ENCODE data around the gene NCKAP5. TPM values are rescaled to one million over a fixed set of nuclear protein-coding genes. Genes with fewer than 3 reads are reported as not detected.

The NCKAP5 gene
- total and polyA plus RNA-seq, 7 experiments from 2014 or later = 0.12 TPM; not detected in 6

- Mint-ChIP-seq H3K4me1 (no peaks in the 10 kb centered on the region), H3K9me3 (peaks cover 0 to 11% (median 4%) of the 10 kb centered on the region in 11 donors), H3K36me3 (no peaks in the 10 kb centered on the region), H3K27ac (no peak overlapping the region), H3K27me3 (no peaks in the 10 kb centered on the region), H3K4me3 (no peak overlapping the region)
- no peak for DNase-seq
- ATAC-seq = no peak
- H3K4me3 ChIP-seq (ENCODE audit: low read length) = no peak overlapping the region
- no peaks in the 10 kb centered on the region for H3K4me1 ChIP-seq (ENCODE audit: control insufficient read depth in 2 of 2, insufficient read depth in 2 of 2, low read length in 2 of 2)
- no peaks in the 10 kb centered on the region for H3K9me3 ChIP-seq (ENCODE audit: control insufficient read depth in 2 of 3, low read length in 3 of 3)
- H3K27ac ChIP-seq (ENCODE audit: low read depth, low read length) = no peak overlapping the region
- intact Hi-C loops (cut with micrococcal nuclease) = no loop called here
- no peaks in the 10 kb centered on the region for H3K27me3 ChIP-seq (ENCODE audit: control insufficient read depth in 2 of 2, insufficient read depth in 2 of 2, low read length in 2 of 2)
- CTCF ChIA-PET = no interaction called here
- no peaks in the 10 kb centered on the region for H3K36me3 ChIP-seq (ENCODE audit: control insufficient read depth in 2 of 3, insufficient read depth in 3 of 3, low read length in 3 of 3)
- POLR2A ChIA-PET = no interaction called here
Measured at GRCh38 chr2:132697556-132698205, 870.6 kb downstream of the NCKAP5 start.

DNA sequence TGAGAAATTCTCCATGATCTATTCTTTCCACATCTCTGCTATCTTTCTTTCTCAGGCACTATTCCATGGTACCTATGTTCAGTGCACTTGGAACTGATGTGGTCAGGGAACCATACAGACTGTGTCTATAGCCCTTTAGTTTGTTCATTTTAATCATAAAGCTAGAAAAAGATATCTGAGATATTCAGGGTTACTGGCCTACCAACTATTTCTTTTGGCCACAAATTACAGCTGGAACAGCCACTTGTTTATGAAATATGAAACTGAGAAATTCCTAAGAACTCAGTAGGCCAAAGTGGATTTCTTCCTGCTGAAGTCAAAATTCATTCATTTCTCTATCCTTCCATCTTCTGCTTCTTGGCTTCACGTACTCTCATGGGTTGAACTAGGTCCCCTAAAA, 875.4 kb downstream of the NCKAP5 start:
- CTCF ChIA-PET = interaction anchor here (0.6 kb wide), 1 partner anchor 19 kb away, joined by 3 read pairs; no protein-coding TSS in a partner anchor
- Mint-ChIP-seq H3K27ac (no peak overlapping the region), H3K4me3 (no peak overlapping the region), H3K4me1 (no peaks in the 10 kb centered on the region), H3K9me3 (peaks cover 2 to 16% (median 7%) of the 10 kb centered on the region in 11 donors), H3K27me3 (peaks cover 0 to 5% (median 0%) of the 10 kb centered on the region in 5 donors), H3K36me3 (no peaks in the 10 kb centered on the region)
- Histone ChIP-seq H3K4me3 (ENCODE audit: low read length) (no peak overlapping the region), H3K27ac (ENCODE audit: low read depth, low read length) (no peak overlapping the region), H3K9me3 (ENCODE audit: control insufficient read depth in 2 of 3, low read length in 3 of 3) (no peaks in the 10 kb centered on the region), H3K36me3 (ENCODE audit: control insufficient read depth in 2 of 3, insufficient read depth in 3 of 3, low read length in 3 of 3) (no peaks in the 10 kb centered on the region), H3K27me3 (ENCODE audit: control insufficient read depth in 2 of 2, insufficient read depth in 2 of 2, low read length in 2 of 2) (no peaks in the 10 kb centered on the region), H3K4me1 (ENCODE audit: control insufficient read depth in 2 of 2, insufficient read depth in 2 of 2, low read length in 2 of 2) (no peaks in the 10 kb centered on the region)
- ATAC-seq (no peak), DNase-seq (no peak)
- POLR2A ChIA-PET = no interaction called here
- intact Hi-C loops (cut with micrococcal nuclease) = no loop called here

- Histone ChIP-seq H3K9me3 (ENCODE audit: control insufficient read depth in 2 of 3, low read length in 3 of 3) (no peaks in the 10 kb centered on the region), H3K27me3 (ENCODE audit: control insufficient read depth in 2 of 2, insufficient read depth in 2 of 2, low read length in 2 of 2) (no peaks in the 10 kb centered on the region), H3K27ac (ENCODE audit: low read depth, low read length) (no peak overlapping the region), H3K4me3 (ENCODE audit: low read length) (no peak overlapping the region), H3K36me3 (ENCODE audit: control insufficient read depth in 2 of 3, insufficient read depth in 3 of 3, low read length in 3 of 3) (no peaks in the 10 kb centered on the region), H3K4me1 (ENCODE audit: control insufficient read depth in 2 of 2, insufficient read depth in 2 of 2, low read length in 2 of 2) (no peaks in the 10 kb centered on the region)
- no peaks in the 10 kb centered on the region for H3K36me3 Mint-ChIP-seq
- ChIA-PET POLR2A (no interaction called here), CTCF (no interaction called here)
- H3K4me3 Mint-ChIP-seq = no peak overlapping the region
- no peaks in the 10 kb centered on the region for H3K4me1 Mint-ChIP-seq
- intact Hi-C loops (cut with micrococcal nuclease) = no loop called here
- peaks cover 0 to 5% (median 0%) of the 10 kb centered on the region in 5 donors for H3K27me3 Mint-ChIP-seq
- ATAC-seq = no peak
- DNase-seq = no peak
- H3K9me3 Mint-ChIP-seq = peaks cover under 1 to 16% (median 7%) of the 10 kb centered on the region in 11 donors
- no peak overlapping the region for H3K27ac Mint-ChIP-seq
Measured at GRCh38 chr2:132691556-132691955, 876.7 kb downstream of the NCKAP5 start.

GRCh38 chr2:132690664-132691303, 877.5 kb downstream of the NCKAP5 start:
- Histone ChIP-seq H3K36me3 (ENCODE audit: control insufficient read depth in 2 of 3, insufficient read depth in 3 of 3, low read length in 3 of 3) (no peaks in the 10 kb centered on the region), H3K9me3 (ENCODE audit: control insufficient read depth in 2 of 3, low read length in 3 of 3) (no peaks in the 10 kb centered on the region), H3K27ac (ENCODE audit: low read depth, low read length) (no peak overlapping the region), H3K27me3 (ENCODE audit: control insufficient read depth in 2 of 2, insufficient read depth in 2 of 2, low read length in 2 of 2) (no peaks in the 10 kb centered on the region), H3K4me3 (ENCODE audit: low read length) (no peak overlapping the region), H3K4me1 (ENCODE audit: control insufficient read depth in 2 of 2, insufficient read depth in 2 of 2, low read length in 2 of 2) (no peaks in the 10 kb centered on the region)
- Mint-ChIP-seq H3K27ac (no peak overlapping the region), H3K27me3 (peaks cover 0 to 5% (median 0%) of the 10 kb centered on the region in 5 donors), H3K9me3 (peaks cover 0 to 16% (median 7%) of the 10 kb centered on the region in 11 donors), H3K4me1 (no peaks in the 10 kb centered on the region), H3K4me3 (no peak overlapping the region), H3K36me3 (no peaks in the 10 kb centered on the region)
- intact Hi-C loops (cut with micrococcal nuclease) = no loop called here
- ChIA-PET POLR2A (no interaction called here), CTCF (no interaction called here)
- ATAC-seq (no peak), DNase-seq (no peak)

DNA sequence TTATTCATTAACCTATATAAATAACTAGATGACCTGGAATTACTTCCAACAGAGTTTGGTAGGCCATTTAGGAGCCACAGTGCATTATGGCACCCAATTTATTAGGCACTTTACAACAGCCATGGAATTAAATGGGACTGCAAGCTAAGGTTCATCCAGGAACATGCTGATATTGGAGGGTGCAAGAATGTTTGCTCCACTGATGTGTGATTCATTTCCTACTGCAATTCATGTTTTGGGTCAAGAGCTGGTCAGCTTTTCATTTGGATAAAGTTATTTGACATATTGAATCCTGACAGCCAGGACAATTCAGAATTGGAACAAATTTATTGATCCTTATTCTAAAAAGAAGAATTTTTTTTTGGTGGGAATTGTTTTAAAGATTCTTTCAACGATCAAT, 886.5 kb downstream of the NCKAP5 start:
- peaks cover 0 to 6% (median 1%) of the 10 kb centered on the region in 5 donors for H3K27me3 Mint-ChIP-seq
- Histone ChIP-seq H3K9me3 (ENCODE audit: control insufficient read depth in 2 of 3, low read length in 3 of 3) (no peaks in the 10 kb centered on the region), H3K27me3 (ENCODE audit: control insufficient read depth in 2 of 2, insufficient read depth in 2 of 2, low read length in 2 of 2) (no peaks in the 10 kb centered on the region), H3K4me3 (ENCODE audit: low read length) (no peak overlapping the region), H3K36me3 (ENCODE audit: control insufficient read depth in 2 of 3, insufficient read depth in 3 of 3, low read length in 3 of 3) (no peaks in the 10 kb centered on the region), H3K27ac (ENCODE audit: low read depth, low read length) (no peak overlapping the region), H3K4me1 (ENCODE audit: control insufficient read depth in 2 of 2, insufficient read depth in 2 of 2, low read length in 2 of 2) (no peaks in the 10 kb centered on the region)
- no peak overlapping the region for H3K4me3 Mint-ChIP-seq
- H3K36me3 Mint-ChIP-seq = no peaks in the 10 kb centered on the region
- H3K27ac Mint-ChIP-seq = no peak overlapping the region
- ATAC-seq (no peak), DNase-seq (no peak)
- ChIA-PET POLR2A (no interaction called here), CTCF (no interaction called here)
- no peaks in the 10 kb centered on the region for H3K4me1 Mint-ChIP-seq
- peaks cover 0 to 8% (median 0%) of the 10 kb centered on the region in 11 donors for H3K9me3 Mint-ChIP-seq
- intact Hi-C loops (cut with micrococcal nuclease) = no loop called here

- Mint-ChIP-seq H3K27ac (no peak overlapping the region), H3K27me3 (peaks cover 0 to 12% (median 8%) of the 10 kb centered on the region in 5 donors), H3K36me3 (no peaks in the 10 kb centered on the region), H3K4me3 (no peak overlapping the region), H3K9me3 (peaks cover 0 to 5% (median 0%) of the 10 kb centered on the region in 11 donors), H3K4me1 (no peaks in the 10 kb centered on the region)
- H3K4me3 ChIP-seq (ENCODE audit: low read length) = no peak overlapping the region
- DNase-seq (no peak), ATAC-seq (no peak)
- intact Hi-C loops (cut with micrococcal nuclease) = no loop called here
- no peaks in the 10 kb centered on the region for H3K9me3 ChIP-seq (ENCODE audit: control insufficient read depth in 2 of 3, low read length in 3 of 3)
- H3K4me1 ChIP-seq (ENCODE audit: control insufficient read depth in 2 of 2, insufficient read depth in 2 of 2, low read length in 2 of 2) = no peaks in the 10 kb centered on the region
- POLR2A ChIA-PET = no interaction called here
- no peak overlapping the region for H3K27ac ChIP-seq (ENCODE audit: low read depth, low read length)
- CTCF ChIA-PET = no interaction called here
- no peaks in the 10 kb centered on the region for H3K36me3 ChIP-seq (ENCODE audit: control insufficient read depth in 2 of 3, insufficient read depth in 3 of 3, low read length in 3 of 3)
- H3K27me3 ChIP-seq (ENCODE audit: control insufficient read depth in 2 of 2, insufficient read depth in 2 of 2, low read length in 2 of 2) = no peaks in the 10 kb centered on the region
Measured at GRCh38 chr2:132680544-132680943, 887.7 kb downstream of the NCKAP5 start.

DNA sequence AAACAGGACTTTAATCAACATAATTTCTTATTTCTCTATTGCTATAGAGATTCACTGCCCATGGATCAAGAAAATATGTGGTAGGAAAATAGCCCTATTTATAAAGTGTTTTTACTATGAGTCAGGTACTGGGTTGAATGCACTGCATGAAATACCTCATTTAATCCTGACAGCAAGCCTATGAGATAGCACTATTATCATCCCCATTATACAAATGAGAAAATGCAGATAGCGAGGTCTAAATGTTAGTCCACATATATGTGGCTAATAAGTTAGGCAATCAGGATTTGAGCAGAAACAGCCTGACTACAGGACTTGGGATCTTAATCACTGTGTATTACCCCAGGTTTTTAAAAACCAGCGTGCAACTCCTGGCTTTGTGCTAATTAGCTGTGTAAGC, 889.8 kb downstream of the NCKAP5 start:
- POLR2A ChIA-PET = no interaction called here
- H3K4me1 ChIP-seq (ENCODE audit: control insufficient read depth in 2 of 2, insufficient read depth in 2 of 2, low read length in 2 of 2) = no peaks in the 10 kb centered on the region
- Mint-ChIP-seq H3K27me3 (peaks cover 0 to 29% (median 12%) of the 10 kb centered on the region in 5 donors), H3K36me3 (no peaks in the 10 kb centered on the region), H3K27ac (no peak overlapping the region), H3K9me3 (peaks cover 0 to 8% (median 0%) of the 10 kb centered on the region in 11 donors), H3K4me1 (no peaks in the 10 kb centered on the region), H3K4me3 (no peak overlapping the region)
- CTCF ChIA-PET = no interaction called here
- no peak for DNase-seq
- intact Hi-C loops (cut with micrococcal nuclease) = no loop called here
- no peaks in the 10 kb centered on the region for H3K27me3 ChIP-seq (ENCODE audit: control insufficient read depth in 2 of 2, insufficient read depth in 2 of 2, low read length in 2 of 2)
- H3K4me3 ChIP-seq (ENCODE audit: low read length) = no peak overlapping the region
- no peaks in the 10 kb centered on the region for H3K9me3 ChIP-seq (ENCODE audit: control insufficient read depth in 2 of 3, low read length in 3 of 3)
- H3K36me3 ChIP-seq (ENCODE audit: control insufficient read depth in 2 of 3, insufficient read depth in 3 of 3, low read length in 3 of 3) = no peaks in the 10 kb centered on the region
- ATAC-seq = no peak
- H3K27ac ChIP-seq (ENCODE audit: low read depth, low read length) = no peak overlapping the region

All from naive thymus-derived CD4-positive, alpha-beta T cell (primary cell).